ENCODE results near the gene LTB.
"Not testable (repeated sequence)": the region's sequence is repeated elsewhere in the genome, so short reads cannot be mapped to it uniquely, and the experiment has no call there.

The LTB gene

DNA sequence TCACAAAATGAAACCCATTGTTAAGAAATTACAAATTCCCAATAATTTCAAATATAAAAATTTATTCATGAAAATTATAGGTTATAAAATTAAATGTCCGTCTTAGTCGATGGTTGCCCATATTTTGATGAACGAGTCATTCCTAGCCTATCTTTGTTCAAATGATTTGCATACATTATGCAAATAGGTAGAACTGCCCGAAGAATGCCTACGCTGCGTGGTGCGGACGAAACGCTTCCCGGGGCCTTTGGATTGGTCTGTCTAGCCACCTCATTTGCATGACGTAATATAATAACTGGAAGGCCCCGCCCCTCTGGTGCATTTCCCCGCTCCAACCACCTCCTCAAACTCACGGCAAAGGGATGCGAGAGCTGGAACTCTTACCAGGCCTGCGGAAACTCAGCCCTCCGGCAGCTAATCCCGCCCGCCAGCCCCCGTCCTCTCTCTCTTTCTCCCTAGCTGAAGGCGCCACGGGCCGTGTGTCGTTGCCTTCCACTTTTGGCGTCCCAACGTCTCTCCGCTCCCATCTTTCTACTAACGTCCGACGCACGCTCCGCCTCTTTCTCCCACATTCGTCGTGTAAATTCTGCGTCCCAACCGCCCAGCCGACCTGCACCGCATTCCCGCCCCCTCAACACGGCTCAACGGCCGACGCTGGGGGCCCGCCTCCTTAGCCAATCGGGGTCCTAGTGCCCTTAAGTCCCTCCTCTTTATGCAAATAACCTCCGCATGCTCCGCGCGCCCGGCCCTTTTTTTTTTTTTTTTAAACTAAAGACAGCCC is 37.8 kb upstream of the LTB start:
- Mint-ChIP-seq H3K27ac (peak overlapping the region; percentile 99), H3K36me3 (ENCODE audit: low read depth) (peaks cover 41% of the 10 kb centered on the region), H3K27me3 (ENCODE audit: low read depth) (no peaks in the 10 kb centered on the region), H3K4me3 (peak overlapping the region; percentile 86), H3K4me1 (ENCODE audit: low read depth) (peaks cover 44% of the 10 kb centered on the region), H3K9me3 (no peaks in the 10 kb centered on the region)
- peak; percentile 98 for DNase-seq (ENCODE audit: low spot score)

DNA sequence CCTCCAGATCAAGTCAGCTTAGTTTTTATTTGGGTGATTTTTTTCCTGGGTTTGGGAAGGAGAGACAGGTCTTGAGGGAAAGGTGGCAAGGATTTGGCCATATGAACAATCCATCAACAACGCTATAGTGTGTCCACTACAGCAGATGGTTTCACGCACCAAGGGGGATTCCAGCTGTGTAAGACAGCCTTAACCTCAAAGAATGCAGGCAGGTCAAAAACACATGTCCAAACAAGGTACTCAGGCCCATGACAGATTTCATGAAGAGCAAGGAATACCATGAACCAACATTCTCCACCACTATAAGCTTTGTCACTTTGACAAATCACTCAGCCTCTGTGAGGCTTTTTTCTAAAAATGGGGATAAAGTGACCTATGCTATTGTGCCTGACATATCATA is 34.8 kb upstream of the LTB start:
- peaks cover 41% of the 10 kb centered on the region for H3K4me1 Mint-ChIP-seq (ENCODE audit: low read depth)
- no peak for DNase-seq (ENCODE audit: low spot score)
- H3K27ac Mint-ChIP-seq, result peak overlapping the region; percentile 90
- H3K27me3 Mint-ChIP-seq (ENCODE audit: low read depth), result no peaks in the 10 kb centered on the region
- no peaks in the 10 kb centered on the region for H3K9me3 Mint-ChIP-seq
- H3K4me3 Mint-ChIP-seq, result peak overlapping the region; percentile 81
- peaks cover 19% of the 10 kb centered on the region for H3K36me3 Mint-ChIP-seq (ENCODE audit: low read depth)

DNA sequence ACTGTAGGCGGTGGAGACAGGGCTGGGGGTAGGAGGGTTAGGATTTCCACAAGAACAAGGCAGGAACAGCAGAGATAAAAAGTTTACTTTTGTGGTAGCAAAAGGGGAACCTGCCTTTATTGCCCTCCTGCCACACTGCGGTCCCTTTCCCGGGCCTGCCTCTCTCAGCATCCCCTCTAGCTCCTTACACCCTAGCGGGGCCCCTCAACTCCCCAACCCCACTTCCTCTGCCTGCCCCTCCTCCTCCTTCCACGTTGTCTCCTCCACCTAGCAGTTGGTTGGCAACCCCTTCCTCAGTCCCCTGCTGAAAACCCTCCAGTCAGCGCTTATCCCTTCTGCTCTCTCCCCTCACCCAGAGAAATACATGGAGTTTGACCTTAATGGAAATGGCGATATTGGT is 33.5 kb upstream of the LTB start:
- Mint-ChIP-seq H3K27me3 (ENCODE audit: low read depth) (no peaks in the 10 kb centered on the region), H3K27ac (peak overlapping the region; percentile 90), H3K9me3 (no peaks in the 10 kb centered on the region), H3K4me1 (ENCODE audit: low read depth) (peaks cover 33% of the 10 kb centered on the region), H3K4me3 (peak overlapping the region; percentile 81), H3K36me3 (ENCODE audit: low read depth) (peaks cover 9% of the 10 kb centered on the region)
- DNase-seq (ENCODE audit: low spot score), result peak; percentile 18

- Mint-ChIP-seq H3K9me3 (no peaks in the 10 kb centered on the region), H3K4me1 (ENCODE audit: low read depth) (peaks cover 33% of the 10 kb centered on the region), H3K36me3 (ENCODE audit: low read depth) (peaks cover 9% of the 10 kb centered on the region), H3K27ac (peak within 1 kb of the TSS; percentile 90), H3K27me3 (ENCODE audit: low read depth) (no peaks in the 10 kb centered on the region), H3K4me3 (peak within 1 kb of the TSS; percentile 81)
- no peak for DNase-seq (ENCODE audit: low spot score)
These were observed 32.7 kb upstream of the LTB start, which contains the start of gene AIF1 for GRCh38 chr6:31614684-31615578. TSS of gene AIF1 (plus strand) at chr6:31615234. CDS start at chr6:31615330, 96 bp downstream.

DNA sequence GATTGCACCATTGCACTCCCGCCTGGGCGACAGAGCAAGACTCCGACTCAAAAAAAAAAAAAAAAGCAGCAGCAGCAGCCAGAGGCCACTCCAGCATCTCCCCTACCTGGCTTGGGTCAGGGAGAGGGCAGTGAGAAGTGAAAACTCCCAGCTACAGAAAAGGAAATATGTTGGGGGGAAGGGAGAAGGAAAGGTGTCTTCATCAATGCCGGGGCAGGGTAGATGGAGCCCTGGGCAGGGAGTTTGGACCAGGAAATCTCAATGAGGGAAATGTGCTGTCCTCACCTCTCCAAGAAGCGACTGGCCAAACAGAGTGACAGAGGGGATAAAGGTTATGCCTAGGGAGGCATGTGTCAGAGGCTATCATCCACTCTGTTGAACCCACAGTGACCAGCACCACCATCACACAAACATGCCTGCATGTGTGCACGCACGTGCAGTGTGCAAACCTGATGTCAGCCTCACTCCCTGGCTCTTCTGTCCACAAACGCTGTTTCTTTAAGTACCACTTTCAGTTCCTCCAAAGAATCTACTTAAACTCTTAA is 31.9 kb upstream of the LTB start:
- H3K27me3 Mint-ChIP-seq (ENCODE audit: low read depth), result no peaks in the 10 kb centered on the region
- H3K36me3 Mint-ChIP-seq (ENCODE audit: low read depth), result peaks cover 7% of the 10 kb centered on the region
- no peak overlapping the region for H3K27ac Mint-ChIP-seq
- H3K4me3 Mint-ChIP-seq, result no peak overlapping the region
- DNase-seq (ENCODE audit: low spot score), result no peak
- no peaks in the 10 kb centered on the region for H3K9me3 Mint-ChIP-seq
- H3K4me1 Mint-ChIP-seq (ENCODE audit: low read depth), result peaks cover 31% of the 10 kb centered on the region

GRCh38 chr6:31610968-31611367 is 28.7 kb upstream of the LTB start:
- Mint-ChIP-seq H3K27ac (no peak overlapping the region), H3K36me3 (ENCODE audit: low read depth) (no peaks in the 10 kb centered on the region), H3K4me1 (ENCODE audit: low read depth) (peaks cover 23% of the 10 kb centered on the region)

DNA sequence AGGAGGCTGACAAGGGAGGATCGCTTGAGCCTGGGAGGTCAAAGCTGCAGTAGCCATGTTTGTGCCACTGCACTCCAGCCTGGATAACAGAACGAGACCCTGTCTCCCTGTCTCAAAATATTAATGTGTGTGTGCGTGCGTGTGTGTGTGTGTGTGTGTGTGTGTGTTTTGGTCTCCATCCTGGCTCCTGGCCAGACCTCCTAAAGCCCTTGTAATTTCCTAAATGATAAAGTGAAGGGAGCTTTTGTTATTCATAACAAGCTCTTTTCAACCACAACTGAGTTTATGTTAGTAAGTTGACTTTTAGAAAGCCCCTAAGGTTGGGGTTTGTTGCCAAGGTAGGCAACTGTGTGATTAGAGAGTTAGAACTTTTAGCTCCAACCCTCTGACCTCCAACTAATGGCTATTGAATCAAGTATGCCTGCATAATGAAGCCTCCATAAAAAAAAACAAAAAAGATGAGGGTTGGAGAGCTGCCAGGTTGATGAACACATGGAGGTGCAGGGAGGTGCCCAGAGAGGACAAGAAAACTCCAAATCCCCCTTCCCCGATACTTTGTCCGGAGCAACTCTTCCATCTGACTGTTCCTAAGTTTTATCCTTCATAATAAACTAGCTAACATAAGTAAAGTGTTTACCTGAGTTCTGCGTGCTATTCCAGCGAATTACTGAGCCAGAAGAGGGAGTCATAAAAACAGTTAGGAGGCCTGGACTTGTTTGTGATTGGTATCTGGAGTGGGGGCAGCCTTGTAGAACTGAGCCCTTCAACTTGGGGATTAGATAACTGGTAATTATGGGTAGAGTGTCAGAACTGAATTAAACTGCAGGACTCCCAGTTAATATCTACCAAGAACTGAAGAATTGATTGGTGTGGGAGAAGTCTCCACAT is 27.5 kb upstream of the LTB start:
- H3K9me3 Mint-ChIP-seq, result no peaks in the 10 kb centered on the region
- no peak for DNase-seq (ENCODE audit: low spot score)
- no peaks in the 10 kb centered on the region for H3K27me3 Mint-ChIP-seq (ENCODE audit: low read depth)
- no peak overlapping the region for H3K27ac Mint-ChIP-seq
- H3K4me1 Mint-ChIP-seq (ENCODE audit: low read depth), result peaks cover 13% of the 10 kb centered on the region
- H3K4me3 Mint-ChIP-seq, result no peak overlapping the region
- no peaks in the 10 kb centered on the region for H3K36me3 Mint-ChIP-seq (ENCODE audit: low read depth)

More at GRCh38 chr6:31610968-31611367, 28.7 kb upstream of the LTB start:
- DNase-seq (ENCODE audit: low spot score), result no peak
- no peaks in the 10 kb centered on the region for H3K27me3 Mint-ChIP-seq (ENCODE audit: low read depth)
- no peaks in the 10 kb centered on the region for H3K9me3 Mint-ChIP-seq
- H3K4me3 Mint-ChIP-seq, result no peak overlapping the region

- no peaks in the 10 kb centered on the region for H3K27me3 Mint-ChIP-seq (ENCODE audit: low read depth)
- no peaks in the 10 kb centered on the region for H3K36me3 Mint-ChIP-seq (ENCODE audit: low read depth)
- H3K4me3 Mint-ChIP-seq, result no peak overlapping the region
- H3K9me3 Mint-ChIP-seq, result no peaks in the 10 kb centered on the region
- no peak for DNase-seq (ENCODE audit: low spot score)
- peaks cover 6% of the 10 kb centered on the region for H3K4me1 Mint-ChIP-seq (ENCODE audit: low read depth)
- H3K27ac Mint-ChIP-seq, result peak overlapping the region; percentile 38
These were observed 25.1 kb upstream of the LTB start for GRCh38 chr6:31607317-31607716.

- Mint-ChIP-seq H3K4me1 (ENCODE audit: low read depth) (peaks cover 36% of the 10 kb centered on the region), H3K27me3 (ENCODE audit: low read depth) (no peaks in the 10 kb centered on the region), H3K27ac (peak overlapping the region; percentile 10), H3K36me3 (ENCODE audit: low read depth) (no peaks in the 10 kb centered on the region), H3K9me3 (no peaks in the 10 kb centered on the region), H3K4me3 (peak overlapping the region; percentile 34)
- no peak for DNase-seq (ENCODE audit: low spot score)
These were observed 14.8 kb upstream of the LTB start for GRCh38 chr6:31597006-31597405.

- H3K27ac Mint-ChIP-seq, result peak overlapping the region; percentile 88
- no peak for DNase-seq (ENCODE audit: low spot score)
- H3K9me3 Mint-ChIP-seq, result no peaks in the 10 kb centered on the region
- peak overlapping the region; percentile 75 for H3K4me3 Mint-ChIP-seq
- H3K4me1 Mint-ChIP-seq (ENCODE audit: low read depth), result peaks cover 37% of the 10 kb centered on the region
- H3K36me3 Mint-ChIP-seq (ENCODE audit: low read depth), result peaks cover 11% of the 10 kb centered on the region
- no peaks in the 10 kb centered on the region for H3K27me3 Mint-ChIP-seq (ENCODE audit: low read depth)
These were observed 10.2 kb upstream of the LTB start for GRCh38 chr6:31592396-31592771.

DNA sequence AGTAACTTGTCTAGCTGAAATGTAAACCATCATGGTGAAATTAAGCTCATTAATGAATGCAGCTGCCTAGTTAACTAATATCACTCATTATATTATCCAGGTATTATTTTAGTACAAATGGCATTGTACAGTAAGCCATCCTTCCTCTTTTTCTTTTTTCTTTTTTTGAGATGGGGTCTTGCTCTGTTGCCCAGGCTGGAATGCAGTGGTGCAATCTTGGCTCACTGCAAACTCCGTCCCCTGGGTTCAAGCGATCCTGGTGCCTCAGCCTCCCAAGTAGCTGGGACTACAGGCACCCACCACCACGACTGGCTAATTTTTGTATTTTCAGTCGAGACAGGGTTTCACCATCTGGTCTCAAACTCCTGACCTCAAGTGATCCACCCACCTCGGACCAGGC is 8.5 kb upstream of the LTB start:
- not testable (repeated sequence) for H3K27me3 Mint-ChIP-seq (ENCODE audit: low read depth)
- H3K27ac Mint-ChIP-seq, result peak overlapping the region; percentile 35

GRCh38 chr6:31588871-31589650 is 6.8 kb upstream of the LTB start:
- H3K27me3 Mint-ChIP-seq (ENCODE audit: low read depth), result no peaks in the 10 kb centered on the region
- H3K4me3 Mint-ChIP-seq, result peak overlapping the region; percentile 19

More for the DNA sequence above, 8.5 kb upstream of the LTB start:
- H3K9me3 Mint-ChIP-seq; DNase-seq (ENCODE audit: low spot score): not testable (repeated sequence)
- H3K4me1 Mint-ChIP-seq (ENCODE audit: low read depth), result peaks cover 49% of the 10 kb centered on the region
- H3K4me3 Mint-ChIP-seq, result peak overlapping the region; percentile 14
- H3K36me3 Mint-ChIP-seq (ENCODE audit: low read depth), result peaks cover 14% of the 10 kb centered on the region

More at GRCh38 chr6:31588871-31589650, 6.8 kb upstream of the LTB start:
- DNase-seq (ENCODE audit: low spot score), result no peak
- Mint-ChIP-seq H3K4me1 (ENCODE audit: low read depth) (peaks cover 50% of the 10 kb centered on the region), H3K9me3 (no peaks in the 10 kb centered on the region), H3K27ac (peak overlapping the region; percentile 58), H3K36me3 (ENCODE audit: low read depth) (peaks cover 18% of the 10 kb centered on the region)
